ENCODE results near the gene IL1RN. TPM values are rescaled to one million over a fixed set of nuclear protein-coding genes. Genes with fewer than 3 reads are reported as not detected.

The IL1RN gene
- polyA plus RNA-seq, 1 of the 3 experiments (the other 2 are of a cell fraction) = not detected

DNA sequence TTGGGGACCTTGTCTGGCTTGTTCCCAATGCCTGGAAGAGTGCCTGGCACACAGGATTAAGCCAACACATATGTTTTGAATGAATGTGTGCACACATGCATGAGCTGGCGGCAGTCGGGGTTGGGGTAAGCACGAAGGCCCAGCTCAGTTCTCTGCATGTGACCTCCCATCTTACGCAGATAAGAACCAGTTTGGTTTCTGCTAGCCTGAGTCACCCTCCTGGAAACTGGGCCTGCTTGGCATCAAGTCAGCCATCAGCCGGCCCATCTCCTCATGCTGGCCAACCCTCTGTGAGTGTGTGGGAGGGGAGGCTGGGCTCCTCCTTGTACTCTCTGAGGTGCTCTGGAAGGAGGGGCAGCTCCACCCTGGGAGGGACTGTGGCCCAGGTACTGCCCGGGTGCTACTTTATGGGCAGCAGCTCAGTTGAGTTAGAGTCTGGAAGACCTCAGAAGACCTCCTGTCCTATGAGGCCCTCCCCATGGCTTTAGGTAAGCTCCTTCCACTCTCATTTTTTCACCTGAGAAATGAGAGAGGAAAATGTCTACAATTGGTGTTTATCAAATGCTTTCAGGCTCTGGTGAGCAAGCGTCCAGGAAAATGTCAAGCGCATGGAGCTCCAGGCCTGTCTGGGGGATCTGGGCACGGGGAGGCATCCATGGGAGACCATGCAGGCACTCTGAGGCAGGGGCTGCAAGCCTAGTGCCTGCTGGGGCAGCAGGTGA lies 9.7 kb upstream of the IL1RN start (continued):
- no peak for TF ChIP-seq MAX (IDR thresholded peaks at IDR 0.05; ENCODE audit: low read depth)

DNA sequence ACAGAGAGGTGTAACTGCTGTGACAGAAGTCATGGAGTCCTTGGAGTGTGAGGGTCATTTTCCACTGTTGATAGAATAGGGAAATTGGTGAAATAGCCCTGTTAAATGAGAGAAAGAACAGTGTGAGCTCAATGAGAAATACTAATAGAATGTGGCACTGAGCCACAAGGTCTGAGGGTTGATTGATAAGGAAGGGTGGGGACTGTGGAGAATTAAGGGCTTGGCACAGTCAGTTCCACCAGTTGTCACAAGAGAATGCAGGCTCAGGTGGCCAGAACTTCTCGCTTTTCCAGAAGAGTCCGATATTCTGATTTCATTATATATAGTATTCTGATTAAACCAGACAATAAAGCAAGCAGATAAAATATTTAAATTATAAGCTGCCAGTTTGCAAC lies 9.1 kb upstream of the IL1RN start:
- TF ChIP-seq RCOR1 (IDR thresholded peaks at IDR 0.05; ENCODE audit: low read length) (no peak), GABPA (IDR thresholded peaks at IDR 0.05; ENCODE audit: low read depth) (no peak), FOXM1 (IDR thresholded peaks at IDR 0.05; ENCODE audit: low read depth) (no peak), MAX (IDR thresholded peaks at IDR 0.05; ENCODE audit: low read depth) (no peak), MXI1 (IDR thresholded peaks at IDR 0.05; ENCODE audit: low read depth, low read length) (no peak), SIN3A (IDR thresholded peaks at IDR 0.05; ENCODE audit: borderline replicate concordance, low read depth, low read length) (no peak), ZBTB33 (IDR thresholded peaks at IDR 0.05; ENCODE audit: borderline replicate concordance, low read depth) (no peak), SMC3 (IDR thresholded peaks at IDR 0.05; ENCODE audit: low read depth, low read length) (no peak), RAD21 (IDR thresholded peaks at IDR 0.05; ENCODE audit: low read length) (no peak), ELF1 (IDR thresholded peaks at IDR 0.05) (no peak), NFIC (IDR thresholded peaks at IDR 0.05; ENCODE audit: borderline replicate concordance) (no peak), TAF1 (IDR thresholded peaks at IDR 0.05; ENCODE audit: borderline replicate concordance, low read depth, low read length) (no peak), YY1 (IDR thresholded peaks at IDR 0.05; ENCODE audit: low read depth) (no peak), GATA2 (CRISPR knock-in tag; IDR thresholded peaks at IDR 0.05) (no peak), EP300 (IDR thresholded peaks at IDR 0.05; ENCODE audit: borderline replicate concordance in 1 of 2, low read depth in 1 of 2, low read length in 1 of 2) (no peak)
- TF ChIP-seq, protein P1, sequence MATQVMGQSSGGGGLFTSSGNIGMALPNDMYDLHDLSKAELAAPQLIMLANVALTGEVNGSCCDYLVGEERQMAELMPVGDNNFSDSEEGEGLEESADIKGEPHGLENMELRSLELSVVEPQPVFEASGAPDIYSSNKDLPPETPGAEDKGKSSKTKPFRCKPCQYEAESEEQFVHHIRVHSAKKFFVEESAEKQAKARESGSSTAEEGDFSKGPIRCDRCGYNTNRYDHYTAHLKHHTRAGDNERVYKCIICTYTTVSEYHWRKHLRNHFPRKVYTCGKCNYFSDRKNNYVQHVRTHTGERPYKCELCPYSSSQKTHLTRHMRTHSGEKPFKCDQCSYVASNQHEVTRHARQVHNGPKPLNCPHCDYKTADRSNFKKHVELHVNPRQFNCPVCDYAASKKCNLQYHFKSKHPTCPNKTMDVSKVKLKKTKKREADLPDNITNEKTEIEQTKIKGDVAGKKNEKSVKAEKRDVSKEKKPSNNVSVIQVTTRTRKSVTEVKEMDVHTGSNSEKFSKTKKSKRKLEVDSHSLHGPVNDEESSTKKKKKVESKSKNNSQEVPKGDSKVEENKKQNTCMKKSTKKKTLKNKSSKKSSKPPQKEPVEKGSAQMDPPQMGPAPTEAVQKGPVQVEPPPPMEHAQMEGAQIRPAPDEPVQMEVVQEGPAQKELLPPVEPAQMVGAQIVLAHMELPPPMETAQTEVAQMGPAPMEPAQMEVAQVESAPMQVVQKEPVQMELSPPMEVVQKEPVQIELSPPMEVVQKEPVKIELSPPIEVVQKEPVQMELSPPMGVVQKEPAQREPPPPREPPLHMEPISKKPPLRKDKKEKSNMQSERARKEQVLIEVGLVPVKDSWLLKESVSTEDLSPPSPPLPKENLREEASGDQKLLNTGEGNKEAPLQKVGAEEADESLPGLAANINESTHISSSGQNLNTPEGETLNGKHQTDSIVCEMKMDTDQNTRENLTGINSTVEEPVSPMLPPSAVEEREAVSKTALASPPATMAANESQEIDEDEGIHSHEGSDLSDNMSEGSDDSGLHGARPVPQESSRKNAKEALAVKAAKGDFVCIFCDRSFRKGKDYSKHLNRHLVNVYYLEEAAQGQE (IDR thresholded peaks at IDR 0.05; ENCODE audit: low read depth, low read length) = no peak
- TF ChIP-seq, protein P2, sequence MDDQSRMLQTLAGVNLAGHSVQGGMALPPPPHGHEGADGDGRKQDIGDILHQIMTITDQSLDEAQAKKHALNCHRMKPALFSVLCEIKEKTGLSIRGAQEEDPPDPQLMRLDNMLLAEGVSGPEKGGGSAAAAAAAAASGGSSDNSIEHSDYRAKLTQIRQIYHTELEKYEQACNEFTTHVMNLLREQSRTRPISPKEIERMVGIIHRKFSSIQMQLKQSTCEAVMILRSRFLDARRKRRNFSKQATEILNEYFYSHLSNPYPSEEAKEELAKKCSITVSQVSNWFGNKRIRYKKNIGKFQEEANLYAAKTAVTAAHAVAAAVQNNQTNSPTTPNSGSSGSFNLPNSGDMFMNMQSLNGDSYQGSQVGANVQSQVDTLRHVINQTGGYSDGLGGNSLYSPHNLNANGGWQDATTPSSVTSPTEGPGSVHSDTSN (IDR thresholded peaks at IDR 0.05) = no peak
- TF ChIP-seq, protein P3, sequence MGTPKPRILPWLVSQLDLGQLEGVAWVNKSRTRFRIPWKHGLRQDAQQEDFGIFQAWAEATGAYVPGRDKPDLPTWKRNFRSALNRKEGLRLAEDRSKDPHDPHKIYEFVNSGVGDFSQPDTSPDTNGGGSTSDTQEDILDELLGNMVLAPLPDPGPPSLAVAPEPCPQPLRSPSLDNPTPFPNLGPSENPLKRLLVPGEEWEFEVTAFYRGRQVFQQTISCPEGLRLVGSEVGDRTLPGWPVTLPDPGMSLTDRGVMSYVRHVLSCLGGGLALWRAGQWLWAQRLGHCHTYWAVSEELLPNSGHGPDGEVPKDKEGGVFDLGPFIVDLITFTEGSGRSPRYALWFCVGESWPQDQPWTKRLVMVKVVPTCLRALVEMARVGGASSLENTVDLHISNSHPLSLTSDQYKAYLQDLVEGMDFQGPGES (IDR thresholded peaks at IDR 0.05; ENCODE audit: low read depth, low read length) = no peak
- H3K4me3 ChIP-seq (ENCODE audit: low read depth in 2 of 2, low read length in 1 of 2) = no peak overlapping the region
- WGBS (ENCODE audit: low lambda C conversion rate) = 17% methylated on average over 2 of the region's 2 CpGs
- no peak overlapping the region for H3K27ac ChIP-seq (ENCODE audit: low read depth in 2 of 2, low read length in 1 of 2)
- no peaks in the 10 kb centered on the region for H3K36me3 ChIP-seq (replicated peaks in 1 of 2; ENCODE audit: control insufficient read depth in 1 of 2, insufficient read depth in 2 of 2, low read length in 1 of 2)
- no peaks in the 10 kb centered on the region; the same call in 1 of the 2 replicates for H3K27me3 ChIP-seq (ENCODE audit: insufficient read depth)
- ChIA-PET POLR2A (no interaction called here), CTCF (interaction anchor here (1.2 to 2.8 kb wide), 3 partner anchors 18 to 272 kb away, joined by 3 to 12 read pairs (median 5); no protein-coding TSS in a partner anchor)
- no peaks in the 10 kb centered on the region for H4K20me1 ChIP-seq (ENCODE audit: insufficient read depth)
- no peak for DNase-seq
- H3K9me3 ChIP-seq = no peaks in the 10 kb centered on the region
- no peak overlapping the region for H2AFZ ChIP-seq (ENCODE audit: low read depth)
- no peak overlapping the region for H3K4me2 ChIP-seq
- no peaks in the 10 kb centered on the region; a peak in 1 of 4 replicates for H3K4me1 ChIP-seq (ENCODE audit: control insufficient read depth in 1 of 2, insufficient read depth in 2 of 2, low read depth in 1 of 2, low read length in 1 of 2)
- no peaks in the 10 kb centered on the region for H3F3A ChIP-seq (replicated peaks; ENCODE audit: insufficient read depth)
- H3K9me2 ChIP-seq = no peaks in the 10 kb centered on the region
- no peak overlapping the region for H3K9ac ChIP-seq
- no peaks in the 10 kb centered on the region for H3K79me2 ChIP-seq (ENCODE audit: insufficient read depth)

Data from SK-N-SH (cell line).